ENCODE results near the gene FBN1. TPM values are rescaled to one million over a fixed set of nuclear protein-coding genes. Genes with fewer than 3 reads are reported as not detected.

Gene FBN1
- total RNA-seq (2014; rRNA removed): 109 and 128 TPM in 2 replicates
- 112 TPM for polyA plus RNA-seq (2012)

DNA sequence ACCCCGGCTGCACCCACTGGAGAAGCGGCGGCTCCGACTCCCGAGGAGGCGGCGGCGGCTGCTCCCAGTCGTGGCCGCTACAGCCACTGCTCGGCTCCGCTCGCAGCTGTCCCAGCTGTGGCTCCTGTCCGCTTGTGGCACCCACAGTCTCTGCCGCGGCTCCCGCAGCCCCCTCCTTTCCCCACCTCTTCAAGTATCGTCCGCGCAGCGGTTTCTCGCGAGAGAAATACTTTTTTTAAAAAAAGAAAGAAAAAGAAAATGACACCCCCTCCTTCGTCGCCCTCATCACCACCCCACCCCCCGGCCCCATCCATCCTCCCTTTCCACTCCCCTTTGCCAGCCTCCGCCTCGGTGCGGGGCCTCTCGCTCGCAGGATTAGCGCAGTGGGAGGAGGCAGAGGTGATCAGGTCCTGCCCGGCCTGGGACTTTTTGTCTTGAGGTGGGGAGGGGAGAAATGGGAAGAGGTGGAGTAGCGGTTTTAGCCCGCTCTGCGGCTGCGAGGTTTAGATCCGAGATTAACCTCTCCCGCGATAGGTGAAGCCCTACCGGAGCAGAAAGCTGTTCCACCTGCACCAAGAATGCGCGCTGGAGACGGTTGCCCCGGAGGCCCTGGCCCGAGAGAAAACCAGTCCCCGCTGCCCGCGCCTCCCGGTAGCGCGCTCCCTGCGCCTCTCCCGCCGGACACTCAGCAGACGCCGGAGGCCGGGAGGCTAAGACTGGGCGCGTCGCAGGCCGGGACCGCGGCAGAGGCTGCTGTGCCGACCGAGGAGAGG lies at the start of gene FBN1:
FBN1 (minus strand) TSS at position 152 of the 773 bp plus-strand sequence. CDS start 940 bp downstream, outside the sequence.
- peak; percentile 93 for DNase-seq (ENCODE audit: low read depth)

- no peak for DNase-seq (ENCODE audit: low read depth)
Observed at GRCh38 chr15:48693484-48693883, 48.0 kb upstream of the FBN1 start.

DNA sequence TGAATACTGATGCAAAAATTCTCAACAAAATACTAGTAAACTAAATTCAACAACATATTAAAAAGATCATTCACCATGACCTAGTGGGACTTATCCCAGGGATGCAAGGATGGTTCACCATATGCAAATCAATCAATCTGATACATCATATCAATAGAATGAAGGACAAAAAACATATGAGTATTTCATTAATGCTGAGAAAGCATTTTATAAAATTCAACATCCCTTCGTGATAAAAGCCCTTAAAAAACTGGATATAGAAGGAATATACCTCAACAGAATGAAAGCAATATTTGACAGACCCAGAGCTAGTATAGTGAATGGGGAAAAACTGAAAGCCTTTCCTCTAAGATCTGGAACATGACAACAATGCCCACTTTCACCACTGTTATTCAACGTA lies 43.0 kb upstream of the FBN1 start:
- no peak for DNase-seq (ENCODE audit: low read depth)

GRCh38 chr15:48683991-48684765 lies 38.7 kb upstream of the FBN1 start:
- no peak for DNase-seq (ENCODE audit: low read depth)

- peak; percentile 77 for DNase-seq (ENCODE audit: low read depth)
Observed at GRCh38 chr15:48682942-48683651, 37.6 kb upstream of the FBN1 start.

GRCh38 chr15:48681353-48681752 lies 35.8 kb upstream of the FBN1 start:
- no peak for DNase-seq (ENCODE audit: low read depth)

- DNase-seq (ENCODE audit: low read depth): peak; percentile 78
Observed at GRCh38 chr15:48680841-48681240, 35.3 kb upstream of the FBN1 start.

DNA sequence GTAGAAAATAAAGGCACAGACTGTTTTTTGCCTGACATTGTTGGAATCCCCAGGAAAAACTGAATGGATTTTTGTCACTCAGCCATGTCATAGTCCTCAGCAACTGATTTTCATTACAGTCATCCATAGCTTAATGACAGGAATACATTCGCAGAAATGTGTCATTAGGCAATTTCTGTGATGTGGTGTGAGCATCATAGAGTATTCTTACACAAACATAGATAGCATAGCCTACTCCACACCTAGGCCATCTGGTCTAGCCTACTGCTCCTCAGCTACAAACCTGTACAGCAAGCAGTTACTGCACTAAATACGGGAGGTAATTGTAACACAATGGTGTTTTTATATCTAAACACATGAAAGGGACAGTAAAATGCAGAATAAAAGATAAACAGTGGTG lies 34.4 kb upstream of the FBN1 start:
- DNase-seq (ENCODE audit: low read depth): no peak

DNA sequence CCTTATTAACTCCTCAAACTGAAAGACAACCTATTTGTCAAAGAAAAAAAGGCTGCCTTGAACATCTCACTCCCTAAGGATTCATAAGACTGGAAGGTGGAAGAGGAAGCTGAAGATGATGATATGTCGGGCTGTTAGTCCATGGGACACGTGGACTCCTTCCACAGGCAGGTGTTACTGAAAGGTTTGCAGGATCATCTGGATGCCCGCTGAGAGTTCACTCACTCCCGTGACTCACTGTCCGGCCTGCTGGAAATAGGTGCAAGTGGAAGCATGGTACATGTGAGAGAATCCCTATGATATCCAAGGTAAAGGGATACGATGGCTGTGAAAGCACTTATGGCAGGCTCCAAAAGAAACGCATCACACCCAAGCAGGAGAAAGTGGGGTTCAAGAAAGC lies 33.3 kb upstream of the FBN1 start:
- no peak for DNase-seq (ENCODE audit: low read depth)

- no peak for DNase-seq (ENCODE audit: low read depth)
Observed at GRCh38 chr15:48677821-48678220, 32.3 kb upstream of the FBN1 start.

DNA sequence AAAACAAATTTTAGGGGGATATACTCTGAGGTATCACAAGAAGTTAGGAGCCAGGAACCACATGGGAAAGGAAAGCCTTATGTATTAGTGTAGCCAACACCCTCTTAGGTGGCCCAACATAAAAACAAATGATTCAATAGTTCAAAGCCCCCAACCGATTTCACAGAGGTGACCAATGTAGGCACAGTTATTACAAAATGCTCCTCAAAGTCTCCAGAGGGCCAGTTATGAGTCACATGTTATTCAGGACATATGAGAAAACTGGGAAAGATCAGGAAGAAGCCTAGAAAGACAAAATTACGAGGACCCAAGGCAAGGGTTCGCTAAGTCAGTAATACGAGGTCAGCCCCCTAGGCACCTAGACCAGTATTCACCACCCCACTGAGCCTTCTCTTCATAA lies 29.9 kb upstream of the FBN1 start:
- DNase-seq (ENCODE audit: low read depth): peak; percentile 58

- no peak for DNase-seq (ENCODE audit: low read depth)
Observed at GRCh38 chr15:48674876-48675275, 29.4 kb upstream of the FBN1 start.

DNA sequence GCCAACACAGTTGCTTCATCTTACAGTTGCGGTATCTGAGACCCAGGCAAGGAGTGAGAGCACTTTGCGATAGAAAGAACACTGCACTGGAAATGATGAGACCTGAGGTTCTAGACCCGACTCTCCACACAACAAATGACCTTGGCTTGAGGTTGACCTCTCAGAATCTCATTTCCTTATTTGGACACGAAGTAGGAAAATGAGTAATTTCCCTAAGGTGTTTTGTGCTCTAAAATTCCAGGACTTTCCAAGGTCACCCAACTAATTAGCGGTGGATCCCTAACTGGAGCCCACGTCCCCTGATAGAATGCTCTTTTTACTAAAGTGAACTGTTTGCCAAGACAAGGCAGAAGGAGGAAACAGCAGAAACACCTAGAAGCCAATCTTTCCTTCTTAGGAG lies 26.7 kb upstream of the FBN1 start:
- no peak for DNase-seq (ENCODE audit: low read depth)

- peak; percentile 78 for DNase-seq (ENCODE audit: low read depth)
Observed at GRCh38 chr15:48671103-48672022, 25.9 kb upstream of the FBN1 start.

DNA sequence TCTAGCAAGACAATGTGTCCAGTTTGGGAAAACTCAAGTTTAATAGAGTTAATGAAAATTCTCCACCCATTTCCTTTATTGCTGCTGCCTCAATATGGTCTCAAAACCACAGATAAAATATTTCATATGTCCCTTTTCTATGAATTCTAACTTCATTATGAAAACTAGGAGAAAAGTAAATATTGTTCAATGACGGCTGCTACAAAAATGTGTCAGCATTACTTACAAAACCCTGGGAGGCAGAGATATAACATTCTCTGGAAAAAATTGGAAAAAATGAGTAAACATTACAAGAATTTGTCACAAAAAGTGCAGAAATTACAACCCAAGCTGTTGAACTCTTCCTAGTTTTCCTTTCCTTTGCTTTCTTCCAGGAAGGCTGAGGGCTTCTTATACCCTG lies 22.2 kb upstream of the FBN1 start:
- peak; percentile 44 for DNase-seq (ENCODE audit: low read depth)

- no peak for DNase-seq (ENCODE audit: low read depth)
Observed at GRCh38 chr15:48664436-48664835, 18.9 kb upstream of the FBN1 start.

DNA sequence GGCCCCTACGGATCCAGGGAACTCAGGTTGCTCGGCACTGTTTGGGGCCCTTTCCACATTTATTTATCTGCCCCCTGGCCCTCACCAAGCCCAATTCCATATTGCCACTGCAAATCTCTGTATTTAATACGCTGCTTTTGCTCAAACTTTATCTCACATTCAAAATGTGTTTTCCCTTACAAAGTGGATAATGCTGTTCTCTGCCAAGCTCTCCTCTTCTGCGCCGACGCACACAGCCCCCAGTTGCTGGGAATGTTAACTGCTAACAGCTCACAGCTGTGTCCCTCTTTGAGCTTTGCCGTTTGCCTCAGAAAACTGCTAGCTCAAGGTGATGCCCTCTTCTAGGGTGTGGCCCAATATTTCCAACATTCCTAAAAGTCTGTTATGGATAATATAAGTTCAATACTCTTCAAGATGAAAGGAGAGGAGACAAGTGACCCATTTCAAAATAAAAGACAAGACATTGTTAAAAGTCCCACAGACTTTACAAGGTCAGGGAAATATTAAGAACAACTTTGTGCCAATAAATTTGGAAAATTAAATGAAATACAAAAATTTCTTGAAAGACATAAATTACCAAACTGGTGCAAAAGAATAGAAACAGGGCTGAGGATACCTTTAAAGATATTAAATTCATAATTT lies 12.6 kb upstream of the FBN1 start:
- no peak for DNase-seq (ENCODE audit: low read depth)

DNA sequence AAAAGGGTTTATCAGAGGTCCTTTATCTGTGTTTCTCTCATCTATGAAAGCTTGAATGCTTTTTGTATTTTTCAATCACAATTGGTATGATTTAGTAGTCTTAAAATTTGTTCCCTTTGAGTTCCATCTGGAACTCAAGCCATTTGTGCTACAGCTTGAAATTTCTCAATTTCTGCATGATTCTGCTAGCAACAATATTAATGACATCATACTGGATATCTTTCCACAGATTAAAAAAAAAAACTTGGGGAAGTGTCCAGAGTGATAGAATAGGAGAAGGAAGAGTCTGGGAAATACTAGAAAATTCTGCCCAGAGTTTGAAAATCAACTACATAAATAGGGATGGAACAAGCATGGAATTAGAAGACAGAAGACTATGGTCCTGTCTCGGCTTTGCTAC lies 9.3 kb upstream of the FBN1 start:
- DNase-seq (ENCODE audit: low read depth): no peak

- no peak for DNase-seq (ENCODE audit: low read depth)
Observed at GRCh38 chr15:48653913-48654670, 8.6 kb upstream of the FBN1 start.

DNA sequence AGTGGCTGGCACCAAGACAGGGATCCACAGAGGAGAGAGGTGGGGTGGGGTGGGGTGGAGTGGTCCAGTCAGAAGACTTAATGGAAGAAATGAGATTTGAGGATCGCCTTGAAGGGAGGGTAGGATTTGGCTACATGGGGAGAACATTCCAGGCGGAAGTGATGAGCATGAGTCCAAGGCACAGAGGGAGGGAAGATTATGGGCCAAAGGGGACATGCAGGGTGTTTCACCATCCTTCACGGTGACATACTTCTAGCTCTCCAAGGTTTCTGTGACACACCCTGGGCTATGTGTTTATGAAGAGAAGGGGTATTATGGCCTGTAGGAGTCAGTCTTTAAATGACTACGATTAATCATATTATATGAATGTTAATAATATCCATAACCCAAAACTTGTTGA lies 7.7 kb upstream of the FBN1 start:
- no peak for DNase-seq (ENCODE audit: low read depth)

Measured in LHCN-M2 (cell line).